Kidney (tissue), 14 donors: ENCODE measurements around the gene SPOCK1. TPM values are rescaled to one million over a fixed set of nuclear protein-coding genes. Genes with fewer than 3 reads are reported as not detected.

ENCODE experiments used
- DNase-seq, 5 donors: peaks; one replicate each; pipeline ENCODE4 v3.0.0-alpha.2; 2013 to 2020
- FAIRE-seq: peaks from 2 replicates; lab custom pipeline; 2012; peaks lifted over from hg19 to GRCh38; lab: Jason Lieb, UNC
- H3K27ac ChIP-seq, 2 donors: one replicate each; pipeline ENCODE4 v1.7.0; 2013; ENCODE audit warnings: low read depth in 2 of 2, low read length in 2 of 2, inconsistent platforms in 1 of 2
- H3K27me3 ChIP-seq: one replicate; pipeline ENCODE4 v1.7.1; 2013; ENCODE audit warnings: low read length, inconsistent platforms; ENCODE audit not compliant: control insufficient read depth, insufficient read depth
- H3K36me3 ChIP-seq, 3 donors: one replicate each; pipeline versions ENCODE4 v1.7.0 to v1.7.1; 2013; ENCODE audit warnings: low read length in 3 of 3, control low read depth in 1 of 3, inconsistent platforms in 1 of 3; ENCODE audit not compliant: insufficient read depth in 3 of 3, control insufficient read depth in 2 of 3
- H3K4me1 ChIP-seq, 3 donors: one replicate each; pipeline versions ENCODE4 v1.7.0 to v1.7.1; 2013; ENCODE audit warnings: low read length in 3 of 3, inconsistent platforms in 1 of 3, low read depth in 1 of 3; ENCODE audit not compliant: control insufficient read depth in 2 of 3, insufficient read depth in 2 of 3
- H3K4me3 ChIP-seq, 3 donors: one replicate each; pipeline versions ENCODE4 v1.7.0 to v1.8.1; 2013; ENCODE audit warnings: low read length in 3 of 3, control low read depth in 1 of 3, inconsistent platforms in 1 of 3
- H3K9ac ChIP-seq, 3 donors: one replicate each; pipeline versions ENCODE4 v1.7.0 to v1.7.1; 2013; ENCODE audit warnings: low read length in 3 of 3, control low read depth in 1 of 3, inconsistent platforms in 1 of 3
- H3K9me3 ChIP-seq, 3 donors: one replicate each; pipeline versions ENCODE4 v1.7.0 to v1.7.1; 2013; ENCODE audit warnings: low read length in 3 of 3, control low read depth in 1 of 3, inconsistent platforms in 1 of 3; ENCODE audit not compliant: control insufficient read depth in 2 of 3, insufficient read depth in 1 of 3
- intact Hi-C: fragments of 100-400 bp; cut with DNase I; formaldehyde crosslinking; loops from one replicate; pipeline ENCODE4 v1.11.1; 2022
- polyA plus RNA-seq: library from polyadenylated mRNA; stranded (reverse); fragments of 350-450 nt; fragmentation: Illumina TruSeq; extraction: RNeasy Lipid Tissue Mini Kit (QIAGEN cat#74804); gene quantifications from one replicate; pipeline ENCODE4 v1.2.3, GENCODE V29; 2014; ENCODE audit warnings: low read depth, low replicate concordance; ENCODE audit not compliant: insufficient read depth
- total RNA-seq: library from RNA; stranded (reverse); fragmentation: NEBNext Ultra II Directional; extraction: Animal tissue kit (Norgen Biotek cat#: 25700); gene quantifications from one replicate; pipeline ENCODE4 v1.2.1, GENCODE V29; 2021
- TF ChIP-seq, protein P1 (sequence below): IDR thresholded peaks from 3 replicates; pipeline ENCODE4 v1.5.1; 2012; ENCODE audit warnings: mild to moderate bottlenecking, moderate library complexity, borderline replicate concordance; ENCODE audit not compliant: insufficient read depth; ENCODE audit errors: extremely low read depth
- donor health status: control.
- donor health status: control.
- donor health status: control.
- donor health status: control.
- donor health status: control.
- donor health status: DM: yes; HTN: yes; CAD: no.
- donor health status: Normal renal cell carcinoma (clear cell type).

Gene SPOCK1
- total and polyA plus RNA-seq, 2 donors from 2014 or later = 15.7 to 32.8 TPM

GRCh38 chr5:137096149-137097103 is 402.7 kb downstream of the SPOCK1 start:
- Histone ChIP-seq H3K9ac (no peak overlapping the region), H3K27ac (no peak overlapping the region), H3K9me3 (no peaks in the 10 kb centered on the region), H3K4me3 (no peak overlapping the region), H3K27me3 (no peaks in the 10 kb centered on the region), H3K36me3 (no peaks in the 10 kb centered on the region), H3K4me1 (no peaks in the 10 kb centered on the region)
- DNase-seq (no peak), FAIRE-seq (no peak)
- TF ChIP-seq, protein P1, sequence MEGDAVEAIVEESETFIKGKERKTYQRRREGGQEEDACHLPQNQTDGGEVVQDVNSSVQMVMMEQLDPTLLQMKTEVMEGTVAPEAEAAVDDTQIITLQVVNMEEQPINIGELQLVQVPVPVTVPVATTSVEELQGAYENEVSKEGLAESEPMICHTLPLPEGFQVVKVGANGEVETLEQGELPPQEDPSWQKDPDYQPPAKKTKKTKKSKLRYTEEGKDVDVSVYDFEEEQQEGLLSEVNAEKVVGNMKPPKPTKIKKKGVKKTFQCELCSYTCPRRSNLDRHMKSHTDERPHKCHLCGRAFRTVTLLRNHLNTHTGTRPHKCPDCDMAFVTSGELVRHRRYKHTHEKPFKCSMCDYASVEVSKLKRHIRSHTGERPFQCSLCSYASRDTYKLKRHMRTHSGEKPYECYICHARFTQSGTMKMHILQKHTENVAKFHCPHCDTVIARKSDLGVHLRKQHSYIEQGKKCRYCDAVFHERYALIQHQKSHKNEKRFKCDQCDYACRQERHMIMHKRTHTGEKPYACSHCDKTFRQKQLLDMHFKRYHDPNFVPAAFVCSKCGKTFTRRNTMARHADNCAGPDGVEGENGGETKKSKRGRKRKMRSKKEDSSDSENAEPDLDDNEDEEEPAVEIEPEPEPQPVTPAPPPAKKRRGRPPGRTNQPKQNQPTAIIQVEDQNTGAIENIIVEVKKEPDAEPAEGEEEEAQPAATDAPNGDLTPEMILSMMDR = no peak
- intact Hi-C loops = no loop called here

GRCh38 chr5:137095597-137095996 is 403.5 kb downstream of the SPOCK1 start:
- Histone ChIP-seq H3K9ac (no peak overlapping the region), H3K4me3 (no peak overlapping the region), H3K27ac (no peak overlapping the region), H3K4me1 (no peaks in the 10 kb centered on the region), H3K36me3 (no peaks in the 10 kb centered on the region), H3K27me3 (no peaks in the 10 kb centered on the region), H3K9me3 (no peaks in the 10 kb centered on the region)
- intact Hi-C loops = no loop called here
- FAIRE-seq = no peak
- TF ChIP-seq, protein P1 = no peak
- DNase-seq = no peak

GRCh38 chr5:137092831-137093230 is 406.3 kb downstream of the SPOCK1 start:
- intact Hi-C loops = no loop called here
- Histone ChIP-seq H3K27me3 (no peaks in the 10 kb centered on the region), H3K9me3 (no peaks in the 10 kb centered on the region), H3K9ac (no peak overlapping the region), H3K27ac (no peak overlapping the region), H3K36me3 (no peaks in the 10 kb centered on the region), H3K4me1 (no peaks in the 10 kb centered on the region), H3K4me3 (no peak overlapping the region)
- TF ChIP-seq, protein P1 = no peak
- DNase-seq = no peak
- FAIRE-seq = no peak
